H1 (cell line): ENCODE results near the gene MRPL17.

ENCODE experiments used
- BACH1 ChIP-seq: IDR thresholded peaks from 2 replicates; pipeline ENCODE4 v1.6.1; 2012; ENCODE audit warnings: low read length, improper control_type of control experiment
- CBX8 ChIP-seq: fragments of 300-800, 300-1000 bp; sonication (generic); IDR thresholded peaks from 2 replicates; pipeline ENCODE4 v1.7.1; 2016; ENCODE audit warnings: low read depth, low read length, borderline replicate concordance
- HDAC2 ChIP-seq, 2 experiments: fragments of 300-600 bp in 1 of 2; sonication (generic) in 1 of 2; IDR thresholded peaks; 2 replicates each; pipeline ENCODE4 v1.6.1; 2011 to 2012; ENCODE audit warnings: low read depth in 2 of 2, low read length in 2 of 2, mild to moderate bottlenecking in 2 of 2, moderate library complexity in 2 of 2, borderline replicate concordance in 1 of 2, inconsistent platforms in 1 of 2
- KDM5A ChIP-seq: fragments of 200-600 bp; IDR thresholded peaks from 2 replicates; pipeline ENCODE4 v1.7.1; 2012; ENCODE audit warnings: mild to moderate bottlenecking, low read length, inconsistent platforms, mixed read lengths
- POLR2A ChIP-seq, 2 experiments: IDR thresholded peaks; 1 replicate in 1 of 2; 2 replicates in 1 of 2; pipeline ENCODE4 v1.6.1; 2011; ENCODE audit warnings: low read depth in 2 of 2, low read length in 2 of 2, mild to moderate bottlenecking in 2 of 2; ENCODE audit errors: control extremely low read depth in 1 of 2
- TCF12 ChIP-seq: IDR thresholded peaks from 2 replicates; pipeline ENCODE4 v1.6.1; 2011; ENCODE audit warnings: low read depth, mild to moderate bottlenecking, low read length
- TF ChIP-seq, protein P1 (sequence below), 3 experiments: IDR thresholded peaks; 1 replicate in 2 of 3; 2 replicates in 1 of 3; pipeline versions ENCODE4 v1.5.1 to v1.6.1; 2011; ENCODE audit warnings: low read length in 3 of 3, mild to moderate bottlenecking in 3 of 3, inconsistent platforms in 2 of 3, low read depth in 1 of 3, moderate library complexity in 1 of 3; ENCODE audit not compliant: insufficient read depth in 1 of 3; ENCODE audit errors: control extremely low read depth in 1 of 3

DNA sequence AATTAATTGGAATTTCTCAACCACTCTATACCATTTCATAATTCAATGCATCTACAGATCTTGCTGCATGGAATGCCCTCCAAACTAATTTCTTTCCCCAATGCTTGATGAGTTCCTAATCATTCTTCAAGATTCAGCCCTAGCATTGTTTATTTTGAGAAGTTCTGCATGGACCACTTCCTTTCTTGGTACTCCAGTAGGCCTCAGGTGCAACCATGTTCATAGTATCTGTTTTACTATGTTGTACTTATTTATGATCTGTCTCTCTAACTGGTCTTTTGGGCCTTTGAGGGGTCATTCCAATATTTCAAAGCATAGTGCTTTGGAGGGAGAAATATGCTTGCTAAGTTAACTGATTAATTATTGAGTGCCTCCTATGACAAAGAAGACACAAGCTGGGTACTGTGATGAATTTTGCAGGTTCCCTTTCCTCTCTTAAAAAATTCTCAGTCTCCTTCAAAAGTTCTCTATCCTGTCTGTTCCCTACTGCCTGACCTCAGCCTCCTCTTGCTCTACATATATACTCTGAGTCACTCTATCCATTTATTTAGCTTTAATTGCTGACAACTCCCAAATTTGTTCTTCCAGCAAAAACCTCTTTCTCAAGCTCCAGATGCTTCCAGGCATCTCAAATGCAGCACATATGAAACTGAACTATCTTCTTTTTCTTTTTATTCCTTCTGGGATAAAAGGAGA lies 9.5 kb downstream of the MRPL17 start:
- TF ChIP-seq, protein P1, sequence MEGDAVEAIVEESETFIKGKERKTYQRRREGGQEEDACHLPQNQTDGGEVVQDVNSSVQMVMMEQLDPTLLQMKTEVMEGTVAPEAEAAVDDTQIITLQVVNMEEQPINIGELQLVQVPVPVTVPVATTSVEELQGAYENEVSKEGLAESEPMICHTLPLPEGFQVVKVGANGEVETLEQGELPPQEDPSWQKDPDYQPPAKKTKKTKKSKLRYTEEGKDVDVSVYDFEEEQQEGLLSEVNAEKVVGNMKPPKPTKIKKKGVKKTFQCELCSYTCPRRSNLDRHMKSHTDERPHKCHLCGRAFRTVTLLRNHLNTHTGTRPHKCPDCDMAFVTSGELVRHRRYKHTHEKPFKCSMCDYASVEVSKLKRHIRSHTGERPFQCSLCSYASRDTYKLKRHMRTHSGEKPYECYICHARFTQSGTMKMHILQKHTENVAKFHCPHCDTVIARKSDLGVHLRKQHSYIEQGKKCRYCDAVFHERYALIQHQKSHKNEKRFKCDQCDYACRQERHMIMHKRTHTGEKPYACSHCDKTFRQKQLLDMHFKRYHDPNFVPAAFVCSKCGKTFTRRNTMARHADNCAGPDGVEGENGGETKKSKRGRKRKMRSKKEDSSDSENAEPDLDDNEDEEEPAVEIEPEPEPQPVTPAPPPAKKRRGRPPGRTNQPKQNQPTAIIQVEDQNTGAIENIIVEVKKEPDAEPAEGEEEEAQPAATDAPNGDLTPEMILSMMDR (IDR thresholded peaks at IDR 0.05; ENCODE audit: control extremely low read depth in 1 of 3, insufficient read depth in 1 of 3, low read depth in 1 of 3, low read length in 3 of 3): no peak
- TF ChIP-seq HDAC2 (IDR thresholded peaks at IDR 0.05; ENCODE audit: borderline replicate concordance in 1 of 2, low read depth in 2 of 2, low read length in 2 of 2): no peak
- TF ChIP-seq POLR2A (IDR thresholded peaks at IDR 0.05; ENCODE audit: control extremely low read depth in 1 of 2, low read depth in 2 of 2, low read length in 2 of 2): no peak
- TF ChIP-seq TCF12: no peak
- no peak for TF ChIP-seq BACH1
- TF ChIP-seq CBX8: no peak
- TF ChIP-seq KDM5A: no peak
